SH-SY5Y (cell line): Measurements from ENCODE around the gene MAGI2.

Experiments
- GATA2 ChIP-seq: IDR thresholded peaks from 2 replicates; pipeline ENCODE4 v1.6.1; 2011; ENCODE audit warnings: mild to moderate bottlenecking, low read depth, low read length
- GATA3 ChIP-seq: IDR thresholded peaks from 2 replicates; pipeline ENCODE4 v1.6.1; 2011; ENCODE audit warnings: low read depth, mild to moderate bottlenecking, low read length, moderate library complexity

DNA sequence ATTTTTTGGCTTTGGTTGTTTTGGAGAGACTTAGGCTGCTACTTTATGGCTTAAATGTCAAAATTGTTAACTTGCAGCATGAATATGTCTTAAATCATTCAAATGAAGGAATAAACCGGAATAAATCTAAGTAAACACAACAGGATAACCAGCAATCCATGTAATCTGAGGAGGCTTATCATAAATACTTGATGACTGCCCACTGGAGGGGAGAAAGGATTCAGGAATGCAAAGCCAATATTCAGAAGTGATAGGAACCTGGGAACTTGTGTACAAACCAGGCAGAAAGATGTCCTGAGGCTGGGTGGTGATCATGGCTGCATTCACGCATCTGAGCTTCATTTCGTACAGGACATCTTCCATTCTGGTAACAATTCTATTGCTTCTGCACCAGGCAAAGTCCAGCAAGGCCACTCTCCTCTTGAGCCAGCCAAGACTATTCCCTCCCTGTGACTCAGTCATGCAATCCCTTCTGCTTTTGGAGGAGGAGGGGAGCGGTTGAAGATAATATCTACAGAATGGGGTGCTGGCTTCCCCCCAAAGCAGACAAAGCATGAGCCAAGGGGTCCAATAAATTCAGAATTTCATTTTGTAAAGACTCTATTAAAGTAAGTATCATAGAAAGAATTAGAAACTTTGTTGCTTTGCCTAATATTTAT, 1280.4 kb downstream of the MAGI2 start:
- TF ChIP-seq GATA3: no peak
- TF ChIP-seq GATA2: no peak
